GM21367 (cell line): ENCODE measurements around the gene CHST11.
A peak's percentile ranks its signal among the peaks of the same experiment; 100 is the strongest.

Experiments
- ATAC-seq: cut with Tn5 transposase; IDR thresholded peaks from one replicate; pipeline ENCODE4 v1.9.1; 2021; ENCODE audit not compliant: unreplicated experiment

Gene CHST11

DNA sequence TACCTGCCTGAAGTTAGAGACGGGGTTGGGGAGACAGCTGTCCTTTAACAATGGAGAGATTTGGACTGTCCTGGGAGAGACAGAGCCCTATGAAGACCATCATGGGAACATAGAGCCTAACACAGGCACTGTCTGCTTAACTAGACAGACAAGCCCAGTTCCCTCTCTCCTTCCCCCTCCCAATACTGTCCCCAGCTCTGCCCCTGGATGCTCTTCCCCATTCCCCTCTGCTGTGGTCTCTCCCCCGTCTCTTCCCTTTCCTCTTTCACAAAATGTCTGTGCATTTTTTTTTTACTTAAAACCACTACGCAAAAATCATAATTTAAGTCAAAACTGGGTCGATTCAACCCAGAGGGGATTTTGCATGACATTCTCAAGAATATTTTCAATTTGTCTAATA is 232.9 kb downstream of the CHST11 start:
- no peak for ATAC-seq

DNA sequence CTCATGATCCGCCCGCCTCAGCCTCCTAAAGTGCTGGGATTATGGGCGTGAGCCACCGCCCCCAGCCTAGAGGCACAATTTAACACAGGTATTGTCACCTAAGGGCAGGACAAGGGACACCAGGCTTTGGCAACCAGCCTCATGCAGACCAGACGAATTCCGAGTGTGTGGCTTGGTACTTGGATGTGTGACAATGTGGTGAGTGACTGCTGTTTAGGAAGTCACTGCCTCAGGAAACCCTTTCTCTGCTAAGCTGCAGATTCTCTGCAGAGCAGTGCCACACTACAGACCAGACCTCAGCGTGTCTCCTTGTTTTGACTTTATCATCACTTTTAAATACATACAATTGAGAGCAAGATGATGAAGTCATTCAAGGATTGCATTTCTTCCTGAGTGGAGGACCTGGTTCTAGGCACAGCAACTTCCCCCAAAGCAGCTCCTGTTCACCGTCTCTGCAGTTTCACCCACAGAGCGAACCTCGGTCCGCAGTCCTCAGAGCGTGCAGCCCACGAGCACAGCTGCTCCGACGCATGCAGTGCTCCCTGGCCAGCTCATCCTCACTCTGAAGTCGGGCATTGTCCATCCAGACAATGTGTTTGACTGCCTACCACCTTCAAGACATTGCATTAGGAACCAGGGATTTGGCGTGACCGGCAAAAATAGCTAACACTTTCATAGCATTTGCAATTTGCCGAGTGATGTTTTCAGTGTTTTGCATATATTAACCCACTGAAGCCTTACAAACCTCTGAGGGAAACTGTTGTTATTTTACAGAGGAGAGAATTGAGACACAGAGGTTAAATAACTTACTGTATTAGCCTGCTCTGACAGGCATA is 235.2 kb downstream of the CHST11 start:
- peak; percentile 35 for ATAC-seq

DNA sequence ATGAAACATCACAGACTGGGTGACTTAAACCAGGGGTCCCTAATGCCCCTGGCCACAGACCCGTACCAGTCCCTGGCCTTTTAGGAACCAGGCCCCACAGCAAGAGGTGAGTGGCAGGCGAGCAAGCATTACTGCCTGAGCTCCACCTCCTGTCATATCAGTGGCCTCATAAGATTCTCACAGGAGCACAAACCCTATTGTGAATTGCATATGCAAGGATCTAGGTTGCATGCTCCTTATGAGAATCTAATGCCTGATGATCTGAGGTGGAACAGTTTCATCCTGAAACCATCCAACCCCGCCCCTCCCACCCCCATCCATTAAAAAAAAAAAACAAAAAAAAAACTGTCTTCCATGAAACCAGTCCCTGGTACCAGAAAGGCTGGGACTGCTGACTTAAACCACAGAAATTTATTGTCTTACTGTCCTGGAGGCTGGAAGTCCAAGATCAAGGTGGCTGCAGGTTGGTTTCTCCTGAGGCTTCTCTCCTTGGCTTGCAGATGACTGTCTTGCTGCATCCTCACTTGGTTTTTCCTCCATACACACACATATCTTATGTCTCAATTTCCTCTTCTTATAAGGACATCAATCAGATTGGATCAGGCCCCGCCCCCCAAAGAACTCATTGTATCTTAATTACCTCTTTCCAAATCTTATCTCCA is 235.9 kb downstream of the CHST11 start:
- no peak for ATAC-seq

DNA sequence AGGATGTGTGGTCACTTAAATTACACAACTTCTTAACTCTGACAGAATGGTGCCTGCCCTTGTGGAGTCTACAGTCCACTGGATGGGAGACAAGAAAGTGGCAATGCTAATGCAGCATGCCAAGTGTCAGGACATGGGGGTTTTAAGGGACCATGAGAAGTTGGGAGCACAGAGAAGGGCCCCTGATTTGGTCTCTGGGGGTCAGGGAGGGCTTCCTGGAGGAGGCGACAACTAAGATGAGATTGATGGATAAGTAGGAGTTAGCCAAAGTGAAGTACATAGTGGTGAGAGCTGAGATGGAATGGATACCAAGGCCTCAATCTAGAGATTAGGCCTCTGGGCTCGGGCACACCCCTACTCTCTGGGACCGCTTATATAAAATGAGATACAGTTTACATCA is 236.7 kb downstream of the CHST11 start:
- no peak for ATAC-seq

DNA sequence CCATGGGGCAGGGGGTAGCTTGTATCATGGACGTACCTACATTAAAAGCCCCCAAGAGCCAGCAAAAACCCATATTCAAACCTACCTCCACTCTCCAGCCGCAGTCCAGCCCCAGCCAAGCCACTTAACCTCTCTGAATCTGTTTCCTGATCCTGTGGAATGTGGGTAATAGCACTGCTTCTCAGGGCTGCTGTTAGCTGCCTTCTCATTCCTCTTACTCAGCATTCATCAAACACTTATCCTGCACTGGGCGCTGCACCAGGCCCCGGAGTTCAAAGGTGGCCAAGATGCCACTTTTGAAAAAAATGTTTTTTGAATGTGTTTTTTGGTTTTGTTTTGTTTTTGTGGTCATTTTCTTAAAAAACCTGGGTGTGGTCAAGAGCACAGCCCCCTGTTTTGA is 237.4 kb downstream of the CHST11 start:
- ATAC-seq, result no peak

DNA sequence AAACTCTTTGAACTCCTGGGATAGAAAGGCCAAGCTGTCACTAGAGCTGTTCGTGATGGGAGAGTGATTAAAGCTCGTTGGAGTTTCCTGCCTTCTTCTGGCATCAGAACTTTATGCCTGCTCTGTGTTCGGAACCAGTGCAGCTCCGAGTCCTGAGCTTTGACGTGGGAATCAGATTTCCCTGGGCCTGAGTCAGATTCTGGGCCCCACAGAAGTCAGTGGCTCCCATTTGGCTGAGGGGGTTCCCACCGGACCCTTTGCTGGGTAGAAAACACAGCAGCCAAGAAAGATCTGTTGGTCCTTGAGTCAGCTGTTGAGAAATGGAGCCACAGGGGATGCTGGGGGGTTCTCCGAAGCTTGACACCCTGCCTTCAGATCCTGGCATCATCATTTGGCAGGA is 238.0 kb downstream of the CHST11 start:
- no peak for ATAC-seq

DNA sequence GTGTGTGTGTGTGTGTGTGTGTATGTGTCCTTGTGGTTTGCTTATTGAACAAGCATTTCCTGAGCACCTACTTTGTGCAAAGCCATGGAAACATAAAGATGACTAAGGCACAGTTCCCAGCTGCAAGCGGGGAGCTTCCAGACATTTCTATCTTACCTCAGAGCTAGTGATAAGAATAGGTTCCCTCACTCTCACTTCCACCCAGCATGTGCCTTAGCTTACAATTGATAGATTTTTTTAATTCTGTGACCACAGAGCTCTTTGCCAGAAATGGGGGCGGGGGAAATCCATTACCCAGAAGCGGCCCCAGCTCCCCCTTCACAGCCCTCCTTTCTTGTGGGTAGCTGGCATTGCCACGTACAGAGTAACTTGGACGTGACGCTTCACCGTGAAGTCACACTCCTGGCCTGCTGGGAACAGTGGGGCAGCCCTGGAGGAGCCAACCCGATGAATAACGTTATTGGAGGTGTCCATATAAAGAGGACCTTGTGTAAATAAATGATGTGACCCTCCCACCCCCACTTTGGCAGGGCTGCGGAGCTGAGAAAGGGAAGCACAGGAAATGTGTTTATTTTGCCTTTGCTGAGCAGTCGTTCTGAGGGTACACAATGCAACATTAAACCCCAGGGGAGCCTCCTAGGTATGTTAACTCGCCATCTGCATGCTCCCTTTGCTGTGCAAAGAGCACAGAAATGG is 238.9 kb downstream of the CHST11 start:
- ATAC-seq, result peak; percentile 36

DNA sequence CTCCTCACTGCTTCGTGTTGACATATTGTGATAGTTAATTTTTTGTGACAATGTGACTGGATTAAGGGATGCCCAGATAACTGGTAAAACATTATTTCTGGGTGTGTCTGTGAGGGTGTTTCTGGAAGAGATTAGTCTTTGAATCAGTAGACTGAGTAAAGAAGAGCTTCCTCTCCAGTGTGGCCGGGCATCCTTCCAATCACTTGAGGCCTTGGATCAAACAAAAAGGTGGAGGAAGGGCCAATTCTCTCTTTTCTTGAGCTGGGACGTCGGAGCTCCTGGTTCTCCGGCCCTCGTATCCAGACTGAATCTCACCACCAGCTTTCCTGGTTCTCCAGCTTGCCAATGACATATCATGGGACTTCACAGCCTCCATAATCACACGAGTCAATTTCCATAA is 240.4 kb downstream of the CHST11 start:
- no peak for ATAC-seq

DNA sequence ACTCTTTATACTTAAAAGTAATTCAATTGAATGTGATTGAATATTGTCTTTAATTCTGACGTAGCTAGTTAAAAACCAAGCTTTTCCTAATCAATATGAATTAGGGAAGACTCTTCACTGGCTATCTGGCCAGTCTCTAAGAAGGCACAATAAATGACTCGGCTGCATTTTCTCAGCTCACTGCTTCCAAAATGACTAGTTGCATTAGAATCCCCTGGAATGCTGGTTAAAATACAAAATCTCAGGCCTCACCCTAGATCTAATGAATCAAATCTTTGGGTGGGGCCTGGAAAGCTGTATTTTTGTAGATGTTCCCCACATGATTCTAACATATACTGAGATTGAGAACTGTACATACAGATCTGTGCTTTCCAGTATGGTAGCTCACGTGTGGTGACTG is 242.1 kb downstream of the CHST11 start:
- ATAC-seq, result no peak

DNA sequence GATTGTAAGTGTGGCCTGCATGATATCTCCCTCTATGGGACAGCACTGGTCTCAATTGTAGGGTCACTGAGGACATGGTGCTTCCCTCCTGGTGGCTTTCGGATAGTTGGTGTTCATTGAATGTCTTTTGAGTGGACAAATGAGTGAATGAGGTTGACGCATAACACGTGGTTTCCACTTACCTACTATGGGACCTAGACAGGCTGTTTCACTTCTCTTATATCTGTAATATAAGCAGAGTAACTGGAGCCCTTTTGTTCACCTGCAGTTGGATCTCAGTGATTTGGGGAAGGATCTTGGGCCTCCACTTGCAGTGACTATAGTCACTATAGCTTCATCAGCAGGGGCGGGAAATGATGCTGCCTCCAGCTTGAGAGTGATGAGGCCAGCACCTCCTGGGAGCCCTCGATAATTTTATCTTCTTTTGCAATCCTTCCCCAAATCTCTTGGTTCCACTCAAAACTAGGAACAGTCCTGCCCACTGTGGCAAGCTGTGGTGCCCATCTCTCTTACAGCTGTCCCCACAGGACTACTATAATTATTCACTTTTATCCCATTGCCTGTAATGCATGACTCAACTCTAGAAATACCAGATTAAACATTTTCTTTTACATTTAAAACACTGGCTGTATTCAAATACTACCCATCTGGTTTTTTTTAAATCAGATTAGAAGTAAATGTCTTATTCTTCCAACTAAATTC is 242.9 kb downstream of the CHST11 start:
- ATAC-seq, result peak; percentile 51

DNA sequence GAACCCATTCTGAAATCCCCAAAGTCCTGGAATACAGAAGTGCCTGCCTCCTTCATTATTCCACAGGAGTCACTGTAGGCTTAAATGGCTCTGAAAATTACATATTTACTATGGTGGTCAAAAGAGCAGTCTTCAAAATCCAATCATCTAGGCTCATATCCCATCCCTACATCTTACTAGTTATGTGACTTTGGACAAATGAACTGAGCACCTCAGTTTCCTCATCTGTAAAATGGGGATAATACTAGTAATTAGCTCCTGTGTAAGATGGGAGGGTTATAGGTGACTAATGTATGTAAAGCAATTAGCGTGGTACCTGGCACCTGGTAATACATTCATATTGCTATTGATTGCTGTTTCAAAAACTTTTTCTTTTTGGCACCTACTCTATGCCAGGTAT is 243.6 kb downstream of the CHST11 start:
- ATAC-seq, result no peak

DNA sequence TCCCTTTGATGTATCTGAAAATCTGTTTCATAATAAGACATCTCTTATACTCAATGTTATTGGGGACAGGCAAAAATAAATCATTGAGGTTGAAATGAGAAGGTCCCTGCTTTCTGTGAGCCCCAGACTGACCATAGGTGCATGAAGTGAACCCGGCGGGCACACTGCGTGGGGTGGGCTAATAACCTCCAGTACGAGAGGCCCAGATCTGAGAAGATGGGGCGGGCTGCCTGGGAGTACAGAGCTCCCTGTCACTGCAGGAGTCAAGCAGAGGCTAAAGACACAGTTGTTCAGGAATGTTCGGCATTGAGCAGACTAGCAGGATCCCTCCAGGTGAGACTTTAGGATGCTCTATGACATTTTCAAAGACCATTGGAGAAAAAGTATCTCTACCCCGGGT is 244.6 kb downstream of the CHST11 start:
- ATAC-seq, result no peak

DNA sequence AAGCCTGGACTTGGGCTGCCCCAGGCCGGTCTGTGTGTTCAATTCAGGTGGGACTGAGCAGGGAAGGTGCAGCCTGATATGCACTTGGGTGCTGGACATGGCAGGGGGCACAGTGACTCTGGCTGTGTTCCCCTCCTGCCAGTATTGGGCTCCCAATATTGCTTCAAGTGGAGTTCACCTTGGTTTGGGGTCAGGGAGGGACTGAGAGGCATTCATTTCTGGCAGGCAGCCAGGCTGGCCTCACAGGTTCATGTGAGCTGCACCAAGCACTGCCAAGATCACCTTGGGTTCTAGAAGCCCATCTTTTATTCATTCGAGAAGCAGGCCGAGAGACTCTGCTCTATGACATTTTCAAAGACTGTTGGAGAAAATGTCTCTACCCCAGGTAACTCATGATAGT is 245.0 kb downstream of the CHST11 start:
- no peak for ATAC-seq

DNA sequence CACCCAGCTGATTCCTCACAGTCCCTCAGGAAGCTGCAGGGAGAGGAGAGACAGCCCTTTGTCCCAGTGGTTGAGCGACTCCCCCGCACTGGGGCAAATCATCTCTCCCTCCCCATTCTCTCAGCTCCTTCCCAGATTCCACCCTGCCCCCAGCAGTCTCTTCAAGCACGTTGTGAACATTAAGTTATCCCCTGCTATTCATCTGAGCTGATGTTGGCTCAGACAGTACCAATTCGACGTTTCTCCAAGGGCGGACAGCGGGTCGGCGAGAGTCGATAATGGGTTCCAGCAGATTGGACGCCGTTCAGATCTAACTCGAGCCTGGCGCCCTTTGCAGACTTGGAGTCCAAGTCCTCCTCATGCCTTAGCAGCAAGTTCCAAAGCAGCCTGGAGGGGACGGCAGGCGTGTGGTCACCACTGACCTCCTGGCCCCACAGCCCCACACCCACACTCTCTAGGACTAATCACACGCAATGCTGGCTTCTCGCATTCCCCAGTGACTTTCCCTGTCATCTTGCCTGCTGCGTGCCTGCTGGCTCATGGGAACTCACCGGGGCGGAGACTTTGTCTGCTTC is 245.9 kb downstream of the CHST11 start:
- ATAC-seq, result no peak

DNA sequence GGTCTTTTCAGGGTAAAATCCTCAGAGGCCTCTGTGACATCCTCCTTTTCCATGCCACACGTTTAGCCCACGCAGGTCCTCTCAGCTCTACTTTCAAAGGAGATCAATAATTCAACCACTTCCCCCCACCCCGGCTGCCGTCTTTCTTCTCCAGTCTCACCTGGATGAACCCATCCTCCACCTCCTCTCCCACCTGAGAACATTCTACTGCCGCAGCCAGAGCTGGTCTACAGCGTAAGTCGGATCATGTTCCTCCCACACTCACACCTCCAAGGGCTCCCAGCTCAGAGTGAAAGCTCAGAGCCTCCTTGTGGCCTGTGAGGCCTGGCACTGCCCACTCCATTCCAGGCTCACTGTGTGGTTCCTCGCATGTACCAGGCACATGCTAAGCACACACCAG is 246.6 kb downstream of the CHST11 start:
- no peak for ATAC-seq

DNA sequence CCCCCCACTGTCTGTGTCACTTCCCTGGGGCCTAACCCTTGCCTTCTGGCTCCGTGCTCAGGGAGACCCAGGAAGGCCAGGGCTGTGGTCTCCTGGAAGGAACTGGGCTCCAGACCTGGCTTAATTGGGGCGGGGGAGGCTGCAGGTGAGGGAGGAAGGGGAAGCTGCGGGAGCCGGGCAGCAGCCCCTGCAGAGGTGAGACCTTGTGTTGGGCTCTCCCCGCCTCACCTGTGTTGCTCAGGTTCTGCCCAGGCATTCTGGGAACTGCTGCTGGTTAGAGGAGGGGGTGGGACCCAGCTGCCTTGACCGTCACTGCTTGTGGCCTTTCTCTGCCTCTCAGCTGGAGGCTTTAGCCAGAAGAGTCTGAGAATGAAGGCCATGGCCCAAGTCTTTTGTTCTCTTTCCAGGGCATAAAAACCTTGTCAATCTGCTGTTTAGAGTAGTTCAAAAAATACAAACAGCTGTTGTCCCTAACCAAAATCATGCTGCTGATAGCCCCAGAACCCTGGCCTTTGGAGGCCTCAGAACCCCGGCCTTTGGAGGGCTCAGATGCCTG is 247.6 kb downstream of the CHST11 start:
- no peak for ATAC-seq

DNA sequence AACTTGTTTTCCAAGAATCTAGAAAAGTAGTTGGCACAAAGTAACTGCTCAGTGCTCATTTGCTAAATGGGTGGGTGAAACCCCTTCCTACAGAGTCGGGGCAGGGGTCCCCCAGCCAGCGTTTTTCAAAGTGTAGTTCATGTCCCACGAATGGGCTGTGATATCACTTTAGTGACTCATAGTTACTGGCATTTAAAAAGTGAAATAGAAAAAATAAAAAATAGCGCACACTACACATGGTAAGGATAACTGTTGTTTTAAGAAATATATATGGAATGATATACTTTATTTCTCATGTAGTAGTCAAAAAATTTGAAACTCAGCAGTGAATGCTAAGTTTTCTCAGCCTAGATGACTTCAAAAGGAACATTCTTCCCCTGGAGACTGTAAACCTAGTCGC is 250.4 kb downstream of the CHST11 start:
- no peak for ATAC-seq

DNA sequence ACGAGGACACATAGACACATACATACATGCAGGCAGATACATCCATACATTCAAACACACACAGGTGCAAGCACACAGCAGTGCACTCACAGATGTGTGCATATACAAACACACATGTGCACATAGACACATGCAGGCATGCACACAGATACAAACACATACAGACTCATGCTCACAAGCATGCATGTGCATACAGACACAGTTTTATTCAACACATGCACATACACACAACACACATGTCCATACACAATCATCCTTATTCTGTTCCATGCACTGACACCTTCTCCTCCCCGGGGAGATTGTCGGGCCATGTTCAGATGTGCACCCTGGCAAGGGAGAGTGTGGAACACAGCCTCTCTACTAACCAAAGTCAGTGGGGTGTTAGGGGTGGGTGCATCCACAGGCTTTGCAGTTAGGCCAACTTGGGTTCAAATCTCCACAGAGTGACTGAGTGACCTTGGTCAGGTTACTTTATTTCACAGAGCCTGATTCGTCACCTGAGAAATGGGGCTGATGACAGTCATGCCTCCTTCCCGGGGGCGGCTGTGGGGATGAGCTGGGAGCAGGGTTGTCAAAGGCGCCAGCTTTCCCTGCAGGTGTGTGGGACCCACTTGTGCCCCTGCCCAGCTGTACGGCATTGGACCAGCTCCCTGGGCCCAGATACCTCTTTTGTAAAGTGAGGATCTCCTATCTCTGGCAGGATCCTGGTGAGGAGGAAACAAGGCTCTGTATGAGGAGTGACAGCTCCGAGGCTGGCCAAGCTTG is 251.2 kb downstream of the CHST11 start:
- ATAC-seq, result no peak

DNA sequence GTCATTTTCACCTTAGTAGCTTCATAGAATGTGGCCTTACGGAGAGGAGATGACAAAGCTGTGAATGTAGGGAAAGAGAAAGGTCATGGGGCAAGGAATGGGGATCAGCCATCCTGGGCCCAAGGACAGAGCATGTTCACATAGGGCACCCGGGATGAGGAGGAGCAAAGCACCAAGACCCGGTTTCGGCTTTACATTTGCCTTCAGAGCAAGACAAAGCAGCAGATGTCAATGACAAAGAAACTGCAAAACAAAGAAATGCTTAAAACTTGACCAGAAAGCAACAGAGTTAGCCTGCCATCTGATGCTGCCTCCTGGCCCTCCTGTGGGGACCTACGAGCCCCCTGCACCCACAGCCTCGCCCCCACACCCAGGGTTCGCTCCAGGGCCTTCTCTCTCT is 252.1 kb downstream of the CHST11 start:
- ATAC-seq, result no peak
